ENCODE data around the gene DTL. TPM values are rescaled to one million over a fixed set of nuclear protein-coding genes. Genes with fewer than 3 reads are reported as not detected.

The DTL gene
- total RNA-seq, 1 donor from 2014 or later, result 6.3 TPM

DNA sequence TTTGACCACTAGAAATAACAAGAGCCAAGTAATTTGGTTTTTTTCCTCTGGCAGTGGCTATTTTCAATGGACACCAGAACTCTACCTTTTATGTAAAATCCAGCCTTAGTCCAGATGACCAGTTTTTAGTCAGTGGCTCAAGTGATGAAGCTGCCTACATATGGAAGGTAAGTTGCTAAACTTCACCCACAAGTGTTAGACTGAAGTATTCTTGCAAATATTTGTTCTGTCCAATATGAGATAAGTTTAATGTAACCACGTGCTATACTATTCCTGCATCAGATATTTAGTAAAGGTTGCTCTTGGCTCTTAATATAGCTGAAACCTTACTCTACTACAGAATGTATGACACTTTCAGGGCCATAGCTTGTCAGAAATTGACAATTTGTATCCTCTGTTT, 36.5 kb downstream of the DTL start:
- DNase-seq (ENCODE audit: low read depth), result no peak
- Histone ChIP-seq H3K27me3 (ENCODE audit: insufficient read depth, low read length) (no peaks in the 10 kb centered on the region), H3K4me2 (ENCODE audit: low read length) (no peak overlapping the region), H3K79me2 (ENCODE audit: insufficient read depth, low read length) (no peaks in the 10 kb centered on the region), H4K20me1 (ENCODE audit: insufficient read depth, low read length) (no peaks in the 10 kb centered on the region), H3K4me1 (ENCODE audit: insufficient read depth, low read length) (no peaks in the 10 kb centered on the region), H3K9me3 (ENCODE audit: insufficient read depth, low read depth, low read length) (no peaks in the 10 kb centered on the region), H3K36me3 (ENCODE audit: insufficient read depth, low read length) (peaks cover 3% of the 10 kb centered on the region), H3K27ac (ENCODE audit: low read depth, low read length) (no peak overlapping the region), H3K9ac (ENCODE audit: low read length) (no peak overlapping the region), H3K4me3 (ENCODE audit: insufficient read depth, low read depth, low read length) (no peak overlapping the region), H2AFZ (ENCODE audit: low read depth, low read length) (no peak overlapping the region)
- H3K4me1 Mint-ChIP-seq (ENCODE audit: low read depth, unreplicated experiment), result peaks cover 3% of the 10 kb centered on the region
- H3K9me3 Mint-ChIP-seq (ENCODE audit: unreplicated experiment), result no peaks in the 10 kb centered on the region
- FAIRE-seq, result no peak
- H3K36me3 Mint-ChIP-seq (ENCODE audit: low read depth, unreplicated experiment), result no peaks in the 10 kb centered on the region
- H3K27me3 Mint-ChIP-seq (ENCODE audit: low read depth, unreplicated experiment), result no peaks in the 10 kb centered on the region
- TF ChIP-seq EZH2 (IDR thresholded peaks at IDR 0.05; ENCODE audit: insufficient read depth, low read length), result no peak
- TF ChIP-seq, protein P1, sequence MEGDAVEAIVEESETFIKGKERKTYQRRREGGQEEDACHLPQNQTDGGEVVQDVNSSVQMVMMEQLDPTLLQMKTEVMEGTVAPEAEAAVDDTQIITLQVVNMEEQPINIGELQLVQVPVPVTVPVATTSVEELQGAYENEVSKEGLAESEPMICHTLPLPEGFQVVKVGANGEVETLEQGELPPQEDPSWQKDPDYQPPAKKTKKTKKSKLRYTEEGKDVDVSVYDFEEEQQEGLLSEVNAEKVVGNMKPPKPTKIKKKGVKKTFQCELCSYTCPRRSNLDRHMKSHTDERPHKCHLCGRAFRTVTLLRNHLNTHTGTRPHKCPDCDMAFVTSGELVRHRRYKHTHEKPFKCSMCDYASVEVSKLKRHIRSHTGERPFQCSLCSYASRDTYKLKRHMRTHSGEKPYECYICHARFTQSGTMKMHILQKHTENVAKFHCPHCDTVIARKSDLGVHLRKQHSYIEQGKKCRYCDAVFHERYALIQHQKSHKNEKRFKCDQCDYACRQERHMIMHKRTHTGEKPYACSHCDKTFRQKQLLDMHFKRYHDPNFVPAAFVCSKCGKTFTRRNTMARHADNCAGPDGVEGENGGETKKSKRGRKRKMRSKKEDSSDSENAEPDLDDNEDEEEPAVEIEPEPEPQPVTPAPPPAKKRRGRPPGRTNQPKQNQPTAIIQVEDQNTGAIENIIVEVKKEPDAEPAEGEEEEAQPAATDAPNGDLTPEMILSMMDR (IDR thresholded peaks at IDR 0.05; ENCODE audit: insufficient read depth, low read depth, low read length), result no peak
- H3K4me3 Mint-ChIP-seq (ENCODE audit: unreplicated experiment), result no peak overlapping the region
- H3K27ac Mint-ChIP-seq (ENCODE audit: unreplicated experiment), result no peak overlapping the region

DNA sequence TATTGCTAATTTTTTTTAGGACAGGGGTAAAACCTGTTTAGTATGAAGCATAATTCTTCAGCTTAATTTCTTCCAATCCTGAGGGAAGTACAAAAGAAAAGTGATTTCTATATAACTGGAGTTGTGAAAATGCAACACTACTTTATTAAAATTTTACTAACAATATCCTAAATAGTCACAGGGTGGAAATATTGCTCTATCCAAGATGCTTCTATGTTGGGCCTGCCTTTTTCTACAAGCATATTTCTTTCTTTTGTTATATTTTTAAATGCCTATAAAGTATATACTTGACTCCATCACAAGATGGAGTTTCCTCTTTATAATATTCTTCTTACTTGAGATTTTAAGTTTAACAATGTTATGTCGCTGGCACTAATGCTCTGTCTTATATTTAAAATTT, 37.9 kb downstream of the DTL start:
- DNase-seq (ENCODE audit: low read depth), result no peak

DNA sequence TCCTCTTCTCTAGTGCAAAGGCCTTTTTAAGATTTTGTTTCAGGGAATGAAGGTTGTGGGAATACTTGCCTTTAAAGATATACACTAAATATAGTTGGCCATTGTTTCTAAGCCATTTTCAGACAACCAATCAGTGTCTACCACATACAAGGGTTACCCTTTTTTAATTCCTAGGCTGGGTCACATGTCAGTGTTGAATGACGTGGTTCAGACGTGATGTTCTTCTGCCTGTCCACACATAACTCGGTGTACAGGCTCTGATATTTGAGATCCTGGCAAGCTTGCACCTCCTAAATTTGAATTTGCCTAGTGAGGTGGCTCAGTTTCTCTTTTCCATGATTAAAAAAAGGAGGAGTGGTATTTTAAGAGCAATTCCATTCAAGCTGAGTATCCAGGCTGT, 38.8 kb downstream of the DTL start:
- H3K79me2 ChIP-seq (ENCODE audit: insufficient read depth, low read length), result no peaks in the 10 kb centered on the region
- no peak overlapping the region for H2AFZ ChIP-seq (ENCODE audit: low read depth, low read length)
- Mint-ChIP-seq H3K9me3 (ENCODE audit: unreplicated experiment) (no peaks in the 10 kb centered on the region), H3K4me3 (ENCODE audit: unreplicated experiment) (no peak overlapping the region), H3K27me3 (ENCODE audit: low read depth, unreplicated experiment) (no peaks in the 10 kb centered on the region), H3K4me1 (ENCODE audit: low read depth, unreplicated experiment) (peaks cover 3% of the 10 kb centered on the region), H3K27ac (ENCODE audit: unreplicated experiment) (no peak overlapping the region), H3K36me3 (ENCODE audit: low read depth, unreplicated experiment) (no peaks in the 10 kb centered on the region)
- no peak overlapping the region for H3K4me3 ChIP-seq (ENCODE audit: insufficient read depth, low read depth, low read length)
- H3K27ac ChIP-seq (ENCODE audit: low read depth, low read length), result no peak overlapping the region
- no peak overlapping the region for H3K9ac ChIP-seq (ENCODE audit: low read length)
- H3K4me2 ChIP-seq (ENCODE audit: low read length), result no peak overlapping the region
- no peaks in the 10 kb centered on the region for H3K27me3 ChIP-seq (ENCODE audit: insufficient read depth, low read length)
- TF ChIP-seq, protein P1 (IDR thresholded peaks at IDR 0.05; ENCODE audit: insufficient read depth, low read depth, low read length), result no peak
- TF ChIP-seq EZH2 (IDR thresholded peaks at IDR 0.05; ENCODE audit: insufficient read depth, low read length), result no peak
- no peaks in the 10 kb centered on the region for H3K4me1 ChIP-seq (ENCODE audit: insufficient read depth, low read length)
- H3K9me3 ChIP-seq (ENCODE audit: insufficient read depth, low read depth, low read length), result no peaks in the 10 kb centered on the region
- H3K36me3 ChIP-seq (ENCODE audit: insufficient read depth, low read length), result peaks cover 3% of the 10 kb centered on the region
- H4K20me1 ChIP-seq (ENCODE audit: insufficient read depth, low read length), result no peaks in the 10 kb centered on the region
- DNase-seq (ENCODE audit: low read depth) (no peak), FAIRE-seq (no peak)

More for the DNA sequence above, 37.9 kb downstream of the DTL start:
- H3K9me3 Mint-ChIP-seq (ENCODE audit: unreplicated experiment), result no peaks in the 10 kb centered on the region
- no peaks in the 10 kb centered on the region for H3K9me3 ChIP-seq (ENCODE audit: insufficient read depth, low read depth, low read length)
- no peak overlapping the region for H3K4me3 Mint-ChIP-seq (ENCODE audit: unreplicated experiment)
- no peak overlapping the region for H3K9ac ChIP-seq (ENCODE audit: low read length)
- H3K27ac Mint-ChIP-seq (ENCODE audit: unreplicated experiment), result no peak overlapping the region
- H3K4me2 ChIP-seq (ENCODE audit: low read length), result no peak overlapping the region
- H3K36me3 Mint-ChIP-seq (ENCODE audit: low read depth, unreplicated experiment), result no peaks in the 10 kb centered on the region
- H3K27me3 ChIP-seq (ENCODE audit: insufficient read depth, low read length), result no peaks in the 10 kb centered on the region
- H4K20me1 ChIP-seq (ENCODE audit: insufficient read depth, low read length), result no peaks in the 10 kb centered on the region
- FAIRE-seq, result no peak
- H3K27me3 Mint-ChIP-seq (ENCODE audit: low read depth, unreplicated experiment), result no peaks in the 10 kb centered on the region
- no peaks in the 10 kb centered on the region for H3K4me1 ChIP-seq (ENCODE audit: insufficient read depth, low read length)
- peaks cover 3% of the 10 kb centered on the region for H3K4me1 Mint-ChIP-seq (ENCODE audit: low read depth, unreplicated experiment)
- H2AFZ ChIP-seq (ENCODE audit: low read depth, low read length), result no peak overlapping the region
- peaks cover 3% of the 10 kb centered on the region for H3K36me3 ChIP-seq (ENCODE audit: insufficient read depth, low read length)
- H3K79me2 ChIP-seq (ENCODE audit: insufficient read depth, low read length), result no peaks in the 10 kb centered on the region
- no peak overlapping the region for H3K4me3 ChIP-seq (ENCODE audit: insufficient read depth, low read depth, low read length)
- TF ChIP-seq EZH2 (IDR thresholded peaks at IDR 0.05; ENCODE audit: insufficient read depth, low read length), result no peak
- TF ChIP-seq, protein P1 (IDR thresholded peaks at IDR 0.05; ENCODE audit: insufficient read depth, low read depth, low read length), result no peak
- no peak overlapping the region for H3K27ac ChIP-seq (ENCODE audit: low read depth, low read length)

Measured in astrocyte (in vitro differentiated cells and primary cell).